GM23248 (cell line): ENCODE measurements around the gene TNFSF13. TPM values are rescaled to one million over a fixed set of nuclear protein-coding genes. Genes with fewer than 3 reads are reported as not detected.

Experiments
- DNase-seq: peaks from one replicate; pipeline ENCODE4 v3.0.0-alpha.2; 2015
- H2AFZ ChIP-seq: fragments of 200-600 bp; sonication (generic); 2 replicates; pipeline ENCODE4 v1.6.1; 2016; ENCODE audit warnings: antibody characterized with exemption
- H3F3A ChIP-seq: fragments of 200-600 bp; sonication (generic); 2 replicates; pipeline ENCODE4 v1.6.1; 2016; ENCODE audit warnings: mild to moderate bottlenecking, antibody characterized with exemption, mixed run types; ENCODE audit not compliant: insufficient read depth
- H3K27ac ChIP-seq: fragments of 200-600 bp; sonication (generic); 2 replicates; pipeline ENCODE4 v1.5.1; 2016; ENCODE audit warnings: mild to moderate bottlenecking
- H3K27me3 ChIP-seq: fragments of 200-600 bp; sonication (generic); replicated peaks from 2 replicates; pipeline ENCODE4 v1.6.1; 2016; ENCODE audit warnings: mild to moderate bottlenecking; ENCODE audit not compliant: insufficient read depth
- H3K36me3 ChIP-seq: fragments of 200-600 bp; sonication (generic); 2 replicates; pipeline ENCODE4 v1.6.1; 2016; ENCODE audit warnings: low read depth, mild to moderate bottlenecking
- H3K4me1 ChIP-seq: fragments of 200-600 bp; sonication (generic); 2 replicates; pipeline ENCODE4 v1.6.1; 2016; ENCODE audit warnings: mild to moderate bottlenecking; ENCODE audit not compliant: insufficient read depth
- H3K4me2 ChIP-seq: fragments of 200-600 bp; sonication (generic); one replicate; pipeline ENCODE4 v1.6.1; 2016; ENCODE audit warnings: mild to moderate bottlenecking; ENCODE audit not compliant: unreplicated experiment
- H3K4me3 ChIP-seq: fragments of 200-600 bp; sonication (generic); 2 replicates; pipeline ENCODE4 v1.5.1; 2016; ENCODE audit warnings: mild to moderate bottlenecking
- H3K79me2 ChIP-seq: fragments of 200-600 bp; sonication (generic); 2 replicates; pipeline ENCODE4 v1.6.1; 2016; ENCODE audit warnings: mild to moderate bottlenecking; ENCODE audit not compliant: insufficient read depth
- H3K9ac ChIP-seq: fragments of 200-600 bp; sonication (generic); 2 replicates; pipeline ENCODE4 v1.6.1; 2016; ENCODE audit warnings: mild to moderate bottlenecking
- H3K9me2 ChIP-seq: fragments of 200-600 bp; sonication (generic); 2 replicates; pipeline ENCODE4 v1.6.1; 2016; ENCODE audit warnings: mixed run types, mild to moderate bottlenecking, moderate library complexity; ENCODE audit not compliant: insufficient read depth
- H3K9me3 ChIP-seq: fragments of 200-600 bp; sonication (generic); one replicate; pipeline ENCODE4 v1.6.1; 2017; ENCODE audit warnings: low read depth
- H4K20me1 ChIP-seq: fragments of 200-600 bp; sonication (generic); 2 replicates; pipeline ENCODE4 v1.6.0; 2016; ENCODE audit not compliant: insufficient read depth
- EZH2 ChIP-seq: fragments of 200-600 bp; sonication (generic); IDR thresholded peaks from 2 replicates; pipeline ENCODE4 v1.6.1; 2018; ENCODE audit warnings: antibody characterized with exemption, mild to moderate bottlenecking; ENCODE audit not compliant: insufficient read depth, poor library complexity, severe bottlenecking
- EZH2phosphoT487 ChIP-seq: fragments of 200-600 bp; sonication (generic); IDR thresholded peaks from 2 replicates; pipeline ENCODE4 v1.6.1; 2018; ENCODE audit warnings: antibody characterized with exemption, moderate library complexity, mild to moderate bottlenecking, low read depth; ENCODE audit not compliant: insufficient read depth
- WGBS, 2 experiments: methylation state at CpG; one replicate each; pipeline ENCODE4 v1.1.6; 2015 to 2017; ENCODE audit warnings: low lambda C conversion rate in 2 of 2, low coverage in 1 of 2; ENCODE audit errors: missing lambda C conversion rate in 2 of 2; 5-methylcytosine and 5-hydroxymethylcytosine counted together
- in situ Hi-C: fragments of 300-500 bp; cut with MboI; formaldehyde crosslinking; loops from 2 replicates; pipeline ENCODE4 v1.15.0; 2020
- polyA plus RNA-seq: library from polyadenylated mRNA; unstranded; fragments of >200 nt; fragmentation: Nextera tagmentation; extraction: Ambion mirVana; gene quantifications from 2 replicates; pipeline ENCODE4 v1.2.1, GENCODE V29; 2016
- total RNA-seq: library from RNA; depleted of rRNA; stranded (reverse); fragments of >200 nt; shearing (Covaris generic); gene quantifications from 2 replicates; pipeline ENCODE4 v1.2.3, GENCODE V29; 2014

Gene TNFSF13
- total and polyA plus RNA-seq, 2 experiments from 2014 or later, result 1.4 TPM; not detected in 1

GRCh38 chr17:7573324-7574080 lies 15.0 kb downstream of the TNFSF13 start:
- Histone ChIP-seq H3K27ac (peak overlapping the region; percentile 96), H2AFZ (no peak overlapping the region), H3K9me2 (no peaks in the 10 kb centered on the region), H3K36me3 (peaks cover 42% of the 10 kb centered on the region), H3F3A (peaks cover 57% of the 10 kb centered on the region), H3K4me2 (peak overlapping the region; percentile 79), H3K4me3 (peak overlapping the region; percentile 93), H3K9ac (peak overlapping the region; percentile 99), H3K9me3 (no peaks in the 10 kb centered on the region), H4K20me1 (peaks cover 33% of the 10 kb centered on the region), H3K27me3 (no peaks in the 10 kb centered on the region), H3K79me2 (peaks cover 84% of the 10 kb centered on the region), H3K4me1 (peaks cover 23% of the 10 kb centered on the region)
- 0 to 1% methylated on average over 58 to 64 of the region's 71 CpGs for WGBS, 2 experiments
- peak; percentile 95 for DNase-seq
- in situ Hi-C loops, result no loop called here
- no peak for TF ChIP-seq EZH2phosphoT487
- no peak for TF ChIP-seq EZH2

GRCh38 chr17:7574176-7574953 lies 15.8 kb downstream of the TNFSF13 start:
- Histone ChIP-seq H3K27ac (peak overlapping the region; percentile 96), H4K20me1 (peaks cover 33% of the 10 kb centered on the region), H2AFZ (no peak overlapping the region), H3K9ac (peak overlapping the region; percentile 99), H3K4me1 (peaks cover 30% of the 10 kb centered on the region), H3K27me3 (no peaks in the 10 kb centered on the region), H3K79me2 (peaks cover 76% of the 10 kb centered on the region), H3K9me3 (no peaks in the 10 kb centered on the region), H3K4me2 (peak overlapping the region; percentile 79), H3K4me3 (peak overlapping the region; percentile 93), H3F3A (peaks cover 62% of the 10 kb centered on the region), H3K36me3 (peaks cover 44% of the 10 kb centered on the region), H3K9me2 (no peaks in the 10 kb centered on the region)
- in situ Hi-C loops, result no loop called here
- peak; percentile 54 for DNase-seq
- TF ChIP-seq EZH2 (no peak), EZH2phosphoT487 (no peak)
- 6% methylated on average over 14 to 15 of the region's 15 CpGs for WGBS, 2 experiments

GRCh38 chr17:7575481-7575883 lies 16.9 kb downstream of the TNFSF13 start:
- TF ChIP-seq EZH2 (no peak), EZH2phosphoT487 (no peak)
- Histone ChIP-seq H3K9me2 (no peaks in the 10 kb centered on the region), H3K4me1 (peaks cover 37% of the 10 kb centered on the region), H3K9ac (peak overlapping the region; percentile 99), H4K20me1 (peaks cover 33% of the 10 kb centered on the region), H2AFZ (no peak overlapping the region), H3K27ac (peak overlapping the region; percentile 96), H3K27me3 (no peaks in the 10 kb centered on the region), H3K79me2 (peaks cover 75% of the 10 kb centered on the region), H3K4me3 (peak overlapping the region; percentile 93), H3K4me2 (peak overlapping the region; percentile 79), H3K36me3 (peaks cover 44% of the 10 kb centered on the region), H3K9me3 (no peaks in the 10 kb centered on the region), H3F3A (peaks cover 63% of the 10 kb centered on the region)
- 44 to 56% methylated on average over 1 of the region's 1 CpG for WGBS, 2 experiments
- peak; percentile 58 for DNase-seq
- in situ Hi-C loops, result no loop called here

GRCh38 chr17:7575959-7576358 lies 17.4 kb downstream of the TNFSF13 start:
- TF ChIP-seq EZH2 (no peak), EZH2phosphoT487 (no peak)
- H3K4me3 ChIP-seq, result peak overlapping the region; percentile 93
- in situ Hi-C loops, result no loop called here
- H4K20me1 ChIP-seq, result peaks cover 33% of the 10 kb centered on the region
- peak overlapping the region; percentile 99 for H3K9ac ChIP-seq
- H3F3A ChIP-seq, result peaks cover 63% of the 10 kb centered on the region
- no peak for DNase-seq
- peak overlapping the region; percentile 96 for H3K27ac ChIP-seq
- H2AFZ ChIP-seq, result no peak overlapping the region
- H3K4me1 ChIP-seq, result peaks cover 37% of the 10 kb centered on the region
- peaks cover 75% of the 10 kb centered on the region for H3K79me2 ChIP-seq
- no peaks in the 10 kb centered on the region for H3K27me3 ChIP-seq
- no peaks in the 10 kb centered on the region for H3K9me3 ChIP-seq
- H3K9me2 ChIP-seq, result no peaks in the 10 kb centered on the region
- H3K4me2 ChIP-seq, result peak overlapping the region; percentile 79
- H3K36me3 ChIP-seq, result peaks cover 44% of the 10 kb centered on the region
- 46 to 55% methylated on average over 7 of the region's 7 CpGs for WGBS, 2 experiments
